Fibroblast of lung (primary cell): Measurements from ENCODE around the gene CD5L. TPM values are rescaled to one million over a fixed set of nuclear protein-coding genes. Genes with fewer than 3 reads are reported as not detected.

Experiments used
- DNase-seq, 2 donors: peaks; one replicate each; pipeline versions ENCODE4 v3.0.0 to v3.0.0-alpha.2; 2010; ENCODE audit warnings: low read depth in 2 of 2
- H2AFZ ChIP-seq: 2 replicates; pipeline ENCODE4 v1.5.1; 2012; ENCODE audit warnings: low read length, control low read depth, inconsistent platforms
- H3K27ac ChIP-seq: 2 replicates; pipeline ENCODE4 v1.5.1; 2011; ENCODE audit warnings: low read length, control low read depth; ENCODE audit not compliant: insufficient read depth
- H3K27me3 ChIP-seq: 2 replicates; pipeline ENCODE4 v1.5.1; 2011; ENCODE audit warnings: mild to moderate bottlenecking, low read length; ENCODE audit not compliant: control insufficient read depth, insufficient read depth
- H3K36me3 ChIP-seq: 2 replicates; pipeline ENCODE4 v1.5.1; 2011; ENCODE audit warnings: low read length; ENCODE audit not compliant: control insufficient read depth, insufficient read depth
- H3K4me1 ChIP-seq: 2 replicates; pipeline ENCODE4 v1.5.1; 2011; ENCODE audit warnings: low read length; ENCODE audit not compliant: control insufficient read depth, insufficient read depth; ENCODE audit errors: extremely low read depth
- H3K4me2 ChIP-seq: 2 replicates; pipeline ENCODE4 v1.5.1; 2011; ENCODE audit warnings: low read length, control low read depth; ENCODE audit not compliant: insufficient read depth; ENCODE audit errors: extremely low read depth
- H3K4me3 ChIP-seq, 4 experiments: fragments of 200-600 bp in 1 of 4; sonication (generic) in 1 of 4; replicated peaks in 1 of 4; 2 replicates each; pipeline ENCODE4 v1.5.1; 2011 to 2016; ENCODE audit warnings: low read length in 4 of 4, low read depth in 3 of 4, mild to moderate bottlenecking in 3 of 4, control low read depth in 2 of 4, inconsistent platforms in 1 of 4, mixed read lengths in 1 of 4; ENCODE audit not compliant: insufficient read depth in 1 of 4; ENCODE audit errors: control extremely low read depth in 1 of 4
- H3K79me2 ChIP-seq: 2 replicates; pipeline ENCODE4 v1.5.1; 2012; ENCODE audit warnings: mild to moderate bottlenecking, low read length, inconsistent platforms; ENCODE audit not compliant: control insufficient read depth, insufficient read depth
- H3K9ac ChIP-seq: 2 replicates; pipeline ENCODE4 v1.5.1; 2011; ENCODE audit warnings: mild to moderate bottlenecking, low read length, control low read depth; ENCODE audit not compliant: insufficient read depth
- H3K9me3 ChIP-seq: 2 replicates; pipeline ENCODE4 v1.5.1; 2012; ENCODE audit warnings: low read depth, low read length; ENCODE audit not compliant: control insufficient read depth, insufficient read depth
- H4K20me1 ChIP-seq: 2 replicates; pipeline ENCODE4 v1.5.1; 2011; ENCODE audit warnings: low read length; ENCODE audit not compliant: control insufficient read depth, insufficient read depth; ENCODE audit errors: extremely low read depth
- CTCF ChIP-seq, 2 donors: IDR thresholded peaks in 1 of 2; conservative IDR thresholded peaks in 1 of 2; 1 replicate in 1 of 2; 2 replicates in 1 of 2; pipeline ENCODE4 v1.5.1; 2011 to 2012; ENCODE audit warnings: low read length in 2 of 2, control low read depth in 1 of 2, inconsistent platforms in 1 of 2, low read depth in 1 of 2, mild to moderate bottlenecking in 1 of 2
- EZH2 ChIP-seq: IDR thresholded peaks from 2 replicates; pipeline ENCODE4 v1.5.1; 2012; ENCODE audit warnings: low read length, control low read depth, mild to moderate bottlenecking; ENCODE audit errors: missing control alignments
- polyA plus RNA-seq, 2 donors: library from polyadenylated mRNA; depleted of rRNA in 1 of 2; stranded (reverse) in 1 of 2; unstranded in 1 of 2; fragments of >200 nt; gene quantifications; 2 replicates each; pipeline ENCODE4 v1.2.1, GENCODE V29; 2011 to 2012; ENCODE audit warnings: missing spikeins in 1 of 2
- total RNA-seq: library from RNA; depleted of rRNA; stranded (reverse); fragments of >200 nt; gene quantifications from 2 replicates; pipeline ENCODE4 v1.2.1, GENCODE V29; 2014

CD5L gene
- total and polyA plus RNA-seq, 2 donors (not counting 1 experiment from before 2014, with no cell fraction given), result not detected

DNA sequence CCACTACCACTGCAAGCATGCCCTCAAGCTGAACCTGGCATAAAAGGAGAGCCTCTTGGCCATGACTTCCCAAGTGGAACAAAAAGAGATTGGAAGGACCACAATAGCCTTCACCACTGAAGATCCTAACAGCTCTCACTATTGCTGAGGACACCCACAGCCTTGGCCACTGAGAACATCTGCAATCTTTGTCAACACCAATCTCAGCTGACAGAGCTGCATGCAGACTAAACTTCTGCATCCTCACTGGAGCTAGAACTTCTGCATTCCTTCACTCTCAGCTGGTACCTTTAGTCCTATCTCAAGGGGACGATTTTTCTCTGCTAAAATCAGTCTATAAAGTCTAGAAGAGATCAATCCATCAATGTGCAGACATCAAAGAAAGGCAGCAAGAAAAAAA is 56.4 kb downstream of the CD5L start:
- no peak overlapping the region for H3K4me2 ChIP-seq
- no peaks in the 10 kb centered on the region for H3K36me3 ChIP-seq
- H2AFZ ChIP-seq, result no peak overlapping the region
- no peaks in the 10 kb centered on the region for H3K27me3 ChIP-seq
- no peaks in the 10 kb centered on the region for H3K4me1 ChIP-seq
- no peak overlapping the region for H3K9ac ChIP-seq
- no peak overlapping the region for H3K4me3 ChIP-seq
- DNase-seq, result no peak
- no peaks in the 10 kb centered on the region for H3K9me3 ChIP-seq
- no peak overlapping the region for H3K27ac ChIP-seq
- no peaks in the 10 kb centered on the region for H4K20me1 ChIP-seq
- no peaks in the 10 kb centered on the region for H3K79me2 ChIP-seq
- TF ChIP-seq CTCF (conservative IDR thresholded peaks at IDR 0.05 in 1 of 2, IDR thresholded peaks at IDR 0.05 in 1 of 2; ENCODE audit: low read depth in 1 of 2, low read length in 2 of 2), result no peak
- no peak for TF ChIP-seq EZH2

DNA sequence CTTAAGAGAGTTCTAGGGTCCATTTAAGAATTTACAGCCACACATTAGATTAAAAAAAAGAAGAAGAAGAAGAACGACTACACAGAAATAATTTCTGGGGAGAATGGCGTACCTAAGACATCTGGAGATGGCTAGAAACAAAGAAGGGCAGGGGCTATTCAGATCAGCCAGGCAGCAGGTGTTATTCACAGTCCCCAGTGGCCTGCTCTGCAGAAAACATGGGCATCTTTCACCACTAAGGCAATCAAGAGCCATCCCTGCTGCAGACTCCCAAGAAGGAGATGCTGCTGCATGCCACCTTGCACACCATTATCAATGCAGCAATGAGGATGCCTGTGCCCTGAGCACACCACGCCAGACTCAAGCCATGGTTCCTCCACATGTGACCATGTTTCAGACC is 56.8 kb downstream of the CD5L start:
- H3K4me2 ChIP-seq, result no peak overlapping the region
- no peaks in the 10 kb centered on the region for H3K9me3 ChIP-seq
- H3K36me3 ChIP-seq, result no peaks in the 10 kb centered on the region
- H4K20me1 ChIP-seq, result no peaks in the 10 kb centered on the region
- no peak overlapping the region for H3K27ac ChIP-seq
- H3K79me2 ChIP-seq, result no peaks in the 10 kb centered on the region
- no peak for DNase-seq
- no peak overlapping the region for H3K4me3 ChIP-seq
- no peaks in the 10 kb centered on the region for H3K27me3 ChIP-seq
- no peak overlapping the region for H3K9ac ChIP-seq
- no peak overlapping the region for H2AFZ ChIP-seq
- H3K4me1 ChIP-seq, result no peaks in the 10 kb centered on the region
- TF ChIP-seq CTCF (conservative IDR thresholded peaks at IDR 0.05 in 1 of 2, IDR thresholded peaks at IDR 0.05 in 1 of 2; ENCODE audit: low read depth in 1 of 2, low read length in 2 of 2) (no peak), EZH2 (no peak)

DNA sequence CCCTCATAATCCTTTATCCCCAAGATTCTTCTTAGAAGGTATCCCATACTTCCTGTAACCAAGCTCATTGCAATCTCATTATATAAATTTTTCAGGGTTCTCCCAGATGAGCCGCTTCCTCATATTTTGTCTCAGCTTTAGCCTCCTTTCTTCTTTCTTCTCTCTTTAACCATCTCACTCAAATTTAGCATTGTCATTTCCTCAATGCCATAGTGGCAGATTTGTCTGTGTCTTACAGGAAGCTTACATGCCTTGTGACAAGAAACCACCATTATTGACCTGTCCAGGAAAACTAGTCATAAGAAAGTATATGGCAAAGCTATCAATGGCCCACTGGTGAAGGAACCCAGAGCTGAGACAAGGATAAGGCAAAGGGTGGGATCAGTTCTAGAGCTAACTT is 58.7 kb downstream of the CD5L start:
- Histone ChIP-seq H3K27ac (no peak overlapping the region), H3K9me3 (no peaks in the 10 kb centered on the region)
- TF ChIP-seq CTCF (conservative IDR thresholded peaks at IDR 0.05 in 1 of 2, IDR thresholded peaks at IDR 0.05 in 1 of 2; ENCODE audit: low read depth in 1 of 2, low read length in 2 of 2), result no peak
- no peak for TF ChIP-seq EZH2

More for the DNA sequence above, 58.7 kb downstream of the CD5L start:
- H3K4me1 ChIP-seq, result no peaks in the 10 kb centered on the region
- no peaks in the 10 kb centered on the region for H3K36me3 ChIP-seq
- no peak overlapping the region for H3K9ac ChIP-seq
- H4K20me1 ChIP-seq, result no peaks in the 10 kb centered on the region
- DNase-seq, result no peak
- H3K27me3 ChIP-seq, result no peaks in the 10 kb centered on the region
- no peak overlapping the region for H3K4me3 ChIP-seq
- H3K79me2 ChIP-seq, result no peaks in the 10 kb centered on the region
- H2AFZ ChIP-seq, result no peak overlapping the region
- H3K4me2 ChIP-seq, result no peak overlapping the region
